Spinal cord (tissue), 10 donors: ENCODE data around the gene YRDC. TPM values are rescaled to one million over a fixed set of nuclear protein-coding genes. Genes with fewer than 3 reads are reported as not detected.
A peak's percentile ranks its signal among the peaks of the same experiment; 100 is the strongest.

Experiments used
- DNase-seq, 6 donors: peaks; one replicate each; pipeline versions ENCODE4 v3.0.0 to v3.0.0-alpha.2; 2013 to 2015; ENCODE audit warnings: low spot score in 6 of 6, low read depth in 4 of 6
- H3K27ac ChIP-seq: one replicate; pipeline ENCODE4 v1.5.1; 2013; ENCODE audit warnings: low read depth, low read length, control low read depth
- H3K27me3 ChIP-seq: one replicate; pipeline ENCODE4 v1.6.1; 2013; ENCODE audit warnings: low read length; ENCODE audit not compliant: control insufficient read depth, insufficient read depth
- H3K36me3 ChIP-seq: one replicate; pipeline ENCODE4 v1.6.1; 2013; ENCODE audit warnings: low read length; ENCODE audit not compliant: control insufficient read depth, insufficient read depth
- H3K4me1 ChIP-seq: one replicate; pipeline ENCODE4 v1.6.1; 2013; ENCODE audit warnings: low read length; ENCODE audit not compliant: control insufficient read depth, insufficient read depth
- H3K4me3 ChIP-seq: one replicate; pipeline ENCODE4 v1.5.1; 2013; ENCODE audit warnings: low read depth, low read length, control low read depth
- H3K9me3 ChIP-seq: one replicate; pipeline ENCODE4 v1.6.1; 2013; ENCODE audit warnings: low read length; ENCODE audit not compliant: control insufficient read depth, insufficient read depth
- WGBS: methylation state at CpG from one replicate; pipeline ENCODE4 v1.1.5; 2013; ENCODE audit warnings: missing lambda C conversion rate; ENCODE audit not compliant: insufficient coverage; 5-methylcytosine and 5-hydroxymethylcytosine counted together
- polyA plus RNA-seq, 2 donors: library from polyadenylated mRNA; unstranded; fragments of 120-200 nt; gene quantifications; one replicate each; pipeline ENCODE4 v1.2.1, GENCODE V29; 2013; ENCODE audit not compliant: insufficient read length in 2 of 2
- total RNA-seq, 2 donors: library from RNA; depleted of rRNA in 1 of 2; stranded (reverse); fragments of 120-200 nt in 1 of 2; fragments of >200 nt in 1 of 2; gene quantifications; one replicate each; pipeline versions ENCODE4 v1.2.3 to v1.2.4, GENCODE V29; 2013 to 2014
- donor health status: healthy.

Gene YRDC
- total and polyA plus RNA-seq, 4 donors = 11.6 to 17.0 (median 14.3) TPM

DNA sequence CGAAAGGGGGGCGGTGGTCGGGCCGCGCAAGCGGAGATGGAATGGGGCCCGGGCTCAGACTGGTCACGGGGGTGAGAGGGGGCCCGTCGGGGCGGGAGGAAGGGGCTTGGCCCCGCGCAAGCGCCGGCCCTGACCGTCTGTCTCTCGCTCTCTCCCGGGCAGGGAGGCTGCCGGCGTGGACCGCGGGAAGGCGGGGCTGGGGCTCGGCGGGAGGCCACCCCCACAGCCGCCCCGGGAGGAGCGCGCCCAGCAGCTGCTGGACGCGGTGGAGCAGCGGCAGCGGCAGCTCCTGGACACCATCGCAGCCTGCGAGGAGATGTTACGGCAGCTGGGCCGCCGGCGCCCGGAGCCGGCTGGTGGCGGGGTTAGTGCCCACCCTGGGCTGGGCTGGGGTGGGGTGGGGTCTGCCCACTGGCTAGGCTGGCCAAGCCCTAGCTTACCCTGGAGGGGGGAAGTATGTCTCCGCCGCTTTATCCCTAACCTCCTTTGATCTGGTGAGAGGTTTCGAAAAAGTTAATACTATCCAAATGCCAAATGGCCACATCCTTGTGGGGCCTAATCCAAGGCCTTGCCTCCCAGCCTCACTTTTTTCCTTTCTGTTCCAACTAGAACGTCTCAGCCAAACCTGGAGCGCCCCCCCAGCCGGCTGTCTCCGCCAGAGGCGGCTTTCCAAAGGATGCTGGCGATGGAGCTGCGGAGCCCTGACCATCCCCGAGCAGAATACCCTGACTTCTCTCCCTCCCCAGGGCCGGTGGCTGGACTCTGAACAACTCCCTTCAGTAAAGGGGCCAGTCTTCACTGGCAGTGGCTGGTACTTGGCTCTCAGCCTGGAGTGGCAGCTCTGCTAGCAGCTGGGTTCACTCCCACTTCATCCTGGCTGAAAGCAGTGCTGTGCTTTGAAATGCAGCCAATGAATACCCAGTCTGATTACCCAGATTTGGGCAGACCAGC, 636 bp upstream of the YRDC start:
- Histone ChIP-seq H3K4me1 (peaks cover 23% of the 10 kb centered on the region), H3K9me3 (no peaks in the 10 kb centered on the region), H3K36me3 (peaks cover 24% of the 10 kb centered on the region), H3K27ac (peak overlapping the region; percentile 95), H3K27me3 (no peaks in the 10 kb centered on the region), H3K4me3 (peak overlapping the region; percentile 61)
- under 1% methylated on average over 48 of the region's 54 CpGs for WGBS
- DNase-seq = peak in 5 of 6 donors; percentile 50 to 95 (median 83)

DNA sequence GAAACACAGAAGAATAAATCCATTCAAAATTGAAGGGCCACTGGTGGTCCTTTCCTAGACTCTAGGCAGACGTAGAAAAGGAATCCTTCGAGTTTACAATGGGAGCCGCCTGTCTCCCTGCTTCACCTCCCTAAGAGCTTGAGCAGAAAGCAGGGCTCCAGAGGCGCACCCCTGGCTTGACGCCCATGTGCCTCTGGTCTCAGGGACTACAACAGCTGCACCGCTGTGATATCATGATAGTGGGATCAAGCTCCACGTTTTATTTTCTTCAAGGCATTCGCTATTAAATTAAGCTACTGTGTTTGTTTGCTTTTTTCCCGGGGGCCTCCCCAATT, 821 bp downstream of the YRDC start:
- Histone ChIP-seq H3K9me3 (no peaks in the 10 kb centered on the region), H3K4me3 (peak overlapping the region; percentile 70), H3K4me1 (peaks cover 23% of the 10 kb centered on the region), H3K27ac (no peak overlapping the region), H3K36me3 (peaks cover 34% of the 10 kb centered on the region), H3K27me3 (no peaks in the 10 kb centered on the region)
- DNase-seq = no peak
- 18% methylated on average over 8 of the region's 9 CpGs for WGBS

DNA sequence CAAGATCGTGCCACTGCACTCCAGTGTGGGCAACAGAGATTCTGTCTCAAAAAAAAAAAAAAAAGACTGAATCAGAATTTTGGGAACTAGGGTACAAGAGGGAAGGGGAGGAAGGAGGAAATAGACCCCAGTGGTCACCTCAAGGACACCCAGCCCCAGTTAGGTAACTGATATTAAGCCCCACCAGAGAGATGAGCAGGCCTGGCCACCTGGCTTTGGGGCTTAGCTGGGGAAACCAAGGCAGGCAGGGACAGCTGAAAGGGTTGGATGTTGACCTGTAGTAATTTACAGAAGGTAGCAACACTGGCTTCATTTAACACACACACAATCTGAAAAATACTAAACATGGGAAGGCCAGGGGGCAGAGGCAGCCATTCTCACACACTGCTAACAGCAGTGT, 5.6 kb downstream of the YRDC start:
- Histone ChIP-seq H3K9me3 (no peaks in the 10 kb centered on the region), H3K36me3 (peaks cover 74% of the 10 kb centered on the region)
- DNase-seq = no peak

DNA sequence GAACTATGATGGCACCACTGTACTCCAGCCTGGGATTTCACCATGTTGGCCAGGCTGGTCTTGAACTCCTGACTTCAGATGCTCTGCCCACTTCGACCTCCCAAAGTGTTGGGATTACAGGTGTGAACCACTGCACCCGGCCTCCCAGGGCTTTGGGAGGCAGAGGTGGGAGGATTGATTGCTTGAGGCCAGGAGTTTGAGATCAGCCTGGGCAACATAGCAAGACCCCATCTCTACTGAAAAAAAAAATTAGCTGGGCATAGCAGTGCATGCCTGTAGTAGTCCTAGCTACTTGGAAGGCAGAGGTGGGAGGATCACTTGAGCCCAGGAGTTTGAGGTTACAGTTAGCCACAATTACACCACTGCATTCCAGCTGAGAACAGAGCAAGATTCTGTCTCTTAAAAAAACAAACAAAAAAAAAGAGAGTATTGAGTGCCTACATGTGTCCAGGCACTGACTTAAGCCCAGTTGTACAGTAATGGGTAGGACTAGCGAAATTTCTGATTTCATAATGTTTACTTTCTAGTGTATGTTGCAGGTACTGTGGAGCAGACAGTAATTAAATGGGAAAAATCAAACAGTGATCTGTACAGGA, 10.2 kb downstream of the YRDC start:
- H3K36me3 ChIP-seq = peaks cover 54% of the 10 kb centered on the region
- H3K27ac ChIP-seq = no peak overlapping the region
- 93% methylated on average over 3 of the region's 3 CpGs for WGBS

More for the DNA sequence above, 5.6 kb downstream of the YRDC start:
- Histone ChIP-seq H3K4me3 (no peak overlapping the region), H3K4me1 (peaks cover 10% of the 10 kb centered on the region), H3K27me3 (no peaks in the 10 kb centered on the region), H3K27ac (no peak overlapping the region)
- WGBS = 83% methylated on average over 1 of the region's 1 CpG

DNA sequence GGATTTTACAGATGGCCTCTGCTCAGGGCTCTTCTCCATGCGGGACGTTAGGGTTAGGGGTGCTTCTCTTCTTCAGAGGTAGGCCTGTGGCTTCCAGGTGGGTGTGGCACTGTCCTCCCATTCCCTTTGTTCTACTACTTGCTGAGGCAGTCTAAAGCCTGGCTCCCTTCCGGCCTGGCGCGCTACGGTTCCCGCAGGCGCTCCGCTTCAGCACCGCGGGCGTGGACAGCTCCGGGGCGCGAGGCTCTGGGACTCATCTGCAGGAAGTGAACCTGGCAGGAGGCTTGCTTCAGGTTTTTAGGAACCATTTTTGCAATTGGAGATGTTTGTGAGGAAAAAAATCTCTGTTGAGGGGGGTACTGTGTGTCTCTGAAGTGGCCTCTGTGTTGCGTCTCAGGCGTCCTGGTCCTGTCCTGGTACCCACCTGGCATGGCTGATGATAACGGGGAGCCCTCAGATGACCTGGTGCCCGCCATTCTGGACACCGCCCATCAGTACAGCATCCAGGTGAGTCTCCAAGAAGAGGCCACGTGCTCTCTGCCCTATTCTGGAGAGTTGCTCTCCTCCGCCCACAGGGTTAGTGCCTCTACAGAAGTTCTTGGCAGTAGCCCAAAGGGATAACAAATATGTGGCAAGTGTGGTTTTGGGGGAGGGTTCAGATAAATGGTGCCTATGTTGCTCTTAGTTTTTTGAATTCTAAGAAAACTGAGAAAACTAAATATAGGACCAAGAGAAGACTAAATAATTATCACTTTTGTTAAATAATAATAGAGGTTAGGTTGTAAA, 12.5 kb downstream of the YRDC start:
- no peaks in the 10 kb centered on the region for H3K27me3 ChIP-seq
- no peak overlapping the region for H3K27ac ChIP-seq
- H3K36me3 ChIP-seq = peaks cover 39% of the 10 kb centered on the region
- peaks cover 26% of the 10 kb centered on the region for H3K4me1 ChIP-seq
- no peaks in the 10 kb centered on the region for H3K9me3 ChIP-seq
- DNase-seq = peak in 2 of 6 donors; percentile 29 to 60
- WGBS = 31% methylated on average over 21 of the region's 22 CpGs
- H3K4me3 ChIP-seq = peak overlapping the region; percentile 29

More for the DNA sequence above, 10.2 kb downstream of the YRDC start:
- Histone ChIP-seq H3K9me3 (no peaks in the 10 kb centered on the region), H3K4me3 (no peak overlapping the region), H3K27me3 (no peaks in the 10 kb centered on the region), H3K4me1 (peaks cover 25% of the 10 kb centered on the region)
- DNase-seq = no peak

DNA sequence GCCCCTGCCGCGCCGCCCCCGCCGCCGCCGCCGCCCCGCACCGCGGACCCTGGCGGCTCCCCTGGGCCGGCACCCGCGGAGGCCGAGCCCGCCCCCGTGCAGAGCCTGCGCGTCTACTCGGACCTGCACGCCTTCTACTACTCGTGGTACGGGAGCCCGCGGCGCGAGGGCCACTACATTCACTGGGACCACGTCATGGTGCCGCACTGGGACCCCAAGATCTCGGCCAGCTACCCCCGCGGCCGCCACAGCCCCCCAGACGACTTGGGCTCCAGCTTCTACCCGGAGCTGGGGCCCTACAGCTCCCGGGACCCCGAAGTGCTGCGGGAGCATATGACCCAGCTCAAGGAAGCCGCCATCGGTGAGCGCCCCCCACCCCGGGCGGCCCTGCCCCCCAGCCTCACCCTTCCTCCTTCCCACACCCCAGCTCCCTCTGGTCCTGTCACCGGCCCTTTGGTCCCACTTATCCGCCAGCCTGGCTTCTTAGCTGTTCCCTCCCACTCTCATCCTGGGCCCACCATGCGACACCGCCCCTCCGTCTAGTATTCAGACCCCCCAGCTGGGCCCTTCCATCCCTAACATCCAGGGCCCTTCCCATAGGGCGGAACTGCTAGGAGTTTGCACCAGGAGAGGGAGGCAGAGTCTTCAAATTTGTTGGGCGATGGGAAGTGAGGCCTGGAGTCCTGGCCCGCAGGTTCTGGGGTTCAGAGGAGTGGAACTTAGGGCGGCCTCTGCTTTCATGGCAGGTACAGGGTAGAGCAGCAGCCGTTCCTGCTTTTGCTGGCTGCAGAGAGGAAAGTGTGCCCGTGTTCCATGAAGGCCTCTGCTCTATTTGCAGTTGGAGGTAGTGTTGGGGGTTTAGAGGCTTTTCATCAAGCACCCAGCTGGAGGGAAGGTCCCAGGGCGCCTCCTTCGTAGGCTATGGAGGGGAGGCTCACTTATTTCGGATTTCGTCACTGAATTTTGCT, 13.4 kb downstream of the YRDC start:
- peak overlapping the region; percentile 29 for H3K4me3 ChIP-seq
- no peak overlapping the region for H3K27ac ChIP-seq
- WGBS = 6% methylated on average over 56 of the region's 59 CpGs
- DNase-seq = peak in 2 of 6 donors; percentile 52 to 55
- H3K4me1 ChIP-seq = peaks cover 26% of the 10 kb centered on the region
- peaks cover 31% of the 10 kb centered on the region for H3K36me3 ChIP-seq
- H3K9me3 ChIP-seq = no peaks in the 10 kb centered on the region
- no peaks in the 10 kb centered on the region for H3K27me3 ChIP-seq

DNA sequence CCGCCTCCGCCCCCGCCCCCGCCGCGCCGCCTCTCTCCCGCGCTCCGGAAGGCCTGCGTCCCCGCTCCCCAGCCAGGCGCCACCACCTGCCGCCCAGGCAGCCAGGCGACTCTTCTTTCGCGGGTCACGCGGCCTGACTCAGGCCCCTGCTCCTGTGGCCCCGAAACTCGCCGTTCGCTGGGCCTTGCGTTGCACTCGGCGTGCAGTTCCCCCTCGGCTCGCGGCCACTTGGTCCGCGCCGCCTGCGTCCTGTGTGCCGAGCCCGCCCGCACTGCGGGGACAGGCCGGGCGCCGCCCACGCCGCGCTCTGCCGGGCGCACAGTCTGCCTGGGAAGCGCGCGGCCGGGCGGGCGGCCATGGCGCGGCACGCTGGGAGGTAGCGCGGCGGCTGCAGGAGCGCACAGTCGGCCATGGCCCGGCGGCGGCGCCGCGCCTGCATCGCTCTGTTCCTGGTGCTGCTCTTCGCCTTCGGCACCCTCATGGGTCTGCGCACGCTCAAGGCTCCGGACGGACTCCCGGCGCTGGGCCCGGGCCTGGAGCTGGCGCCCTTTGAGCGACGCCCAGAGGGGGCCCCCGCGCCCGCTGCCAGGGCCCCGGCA, 14.1 kb downstream of the YRDC start, which contains the start of gene MANEAL:
Gene MANEAL, plus strand, starts transcription at position 75 of the 599 bp plus-strand sequence. Its CDS starts 336 bp downstream, at position 411.
- peak in 3 of 6 donors; percentile 46 to 88 (median 88) for DNase-seq
- Histone ChIP-seq H3K27ac (no peak within 1 kb of the TSS), H3K4me1 (peaks cover 26% of the 10 kb centered on the region), H3K27me3 (no peaks in the 10 kb centered on the region), H3K36me3 (peaks cover 23% of the 10 kb centered on the region), H3K4me3 (peak within 1 kb of the TSS; percentile 35), H3K9me3 (no peaks in the 10 kb centered on the region)
- WGBS = under 1% methylated on average over 81 of the region's 82 CpGs

DNA sequence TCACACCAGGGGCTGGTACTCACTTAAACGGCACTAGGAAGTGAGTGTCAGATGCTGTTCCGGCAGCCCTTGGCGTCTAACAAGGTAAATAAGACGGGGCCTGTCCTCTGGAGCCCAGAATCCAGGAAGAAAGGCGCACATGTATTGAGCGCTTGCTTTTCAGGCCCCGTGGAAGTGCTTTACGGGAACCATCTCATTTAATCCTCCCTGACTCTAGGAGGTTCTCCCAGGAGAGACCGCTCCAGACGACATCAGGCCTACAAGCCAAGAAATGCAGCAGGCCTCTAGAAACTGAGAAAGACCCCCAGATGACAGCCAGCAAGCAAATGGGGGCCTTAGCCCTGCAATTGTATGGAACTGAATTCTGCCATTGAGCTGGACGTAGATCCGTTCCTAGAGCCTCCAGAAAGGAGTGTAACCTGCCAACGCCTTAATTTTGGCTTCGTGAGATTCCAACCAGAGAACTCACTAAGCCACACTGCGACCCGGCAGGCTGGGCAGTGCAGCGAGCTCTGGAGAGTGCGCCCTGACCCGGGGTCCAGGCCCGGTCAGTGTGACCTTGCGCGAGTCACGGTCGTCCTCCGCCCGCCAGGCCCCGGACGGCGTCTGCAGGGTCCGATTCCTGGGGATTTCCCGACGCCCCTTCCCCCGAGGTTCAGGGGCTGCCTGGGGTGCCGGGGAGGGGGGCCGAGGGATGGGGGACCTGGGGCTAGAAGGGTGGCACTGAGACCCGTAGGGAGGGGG, 14.9 kb downstream of the YRDC start:
- Histone ChIP-seq H3K9me3 (no peaks in the 10 kb centered on the region), H3K4me1 (peaks cover 26% of the 10 kb centered on the region), H3K4me3 (peak overlapping the region; percentile 35), H3K27ac (no peak overlapping the region), H3K36me3 (peaks cover 15% of the 10 kb centered on the region), H3K27me3 (no peaks in the 10 kb centered on the region)
- peak in 2 of 6 donors; percentile 13 to 39 for DNase-seq
- WGBS = 27% methylated on average over 24 of the region's 36 CpGs
